ENCODE data around the gene FGG.

The FGG gene

GRCh38 chr4:154612472-154613414, at the start of gene FGG:
Gene FGG (minus strand): TSS chr4:154612656. CDS start chr4:154612609, 47 bp downstream.
- Histone ChIP-seq H2AFZ (ENCODE audit: low read depth, low read length, severe bottlenecking) (no peak within 1 kb of the TSS), H3K27me3 (ENCODE audit: low read length) (no peaks in the 10 kb centered on the region), H3K79me2 (ENCODE audit: insufficient read depth, low read length) (no peaks in the 10 kb centered on the region), H3K36me3 (ENCODE audit: low read length) (no peaks in the 10 kb centered on the region), H3K9me2 (replicated peaks; ENCODE audit: insufficient read depth, low read length) (no peaks in the 10 kb centered on the region), H3K4me2 (ENCODE audit: low read depth, low read length, poor library complexity, severe bottlenecking) (no peak within 1 kb of the TSS), H3K27ac (ENCODE audit: low read depth, low read length) (no peak within 1 kb of the TSS), H3K4me3 (ENCODE audit: insufficient read depth, low read length, poor library complexity, severe bottlenecking) (no peak within 1 kb of the TSS), H3K9ac (ENCODE audit: low read length) (no peak within 1 kb of the TSS), H4K20me1 (ENCODE audit: low read depth, low read length) (no peaks in the 10 kb centered on the region), H3K9me3 (ENCODE audit: insufficient read depth, low read length) (no peaks in the 10 kb centered on the region), H3F3A (ENCODE audit: insufficient read depth) (no peaks in the 10 kb centered on the region)
- TF ChIP-seq EZH2phosphoT487 (conservative IDR thresholded peaks at IDR 0.05; ENCODE audit: low read length) (no peak), CTCF (IDR thresholded peaks at IDR 0.05; ENCODE audit: insufficient read depth, low read length, poor library complexity, severe bottlenecking) (no peak)

- Histone ChIP-seq H3K9ac (ENCODE audit: low read length) (no peak overlapping the region), H3K79me2 (ENCODE audit: insufficient read depth, low read length) (no peaks in the 10 kb centered on the region), H3K9me3 (ENCODE audit: insufficient read depth, low read length) (no peaks in the 10 kb centered on the region), H3K36me3 (ENCODE audit: low read length) (no peaks in the 10 kb centered on the region), H3K4me3 (ENCODE audit: insufficient read depth, low read length, poor library complexity, severe bottlenecking) (no peak overlapping the region), H3K27ac (ENCODE audit: low read depth, low read length) (no peak overlapping the region), H3K4me2 (ENCODE audit: low read depth, low read length, poor library complexity, severe bottlenecking) (no peak overlapping the region), H3K27me3 (ENCODE audit: low read length) (no peaks in the 10 kb centered on the region), H3K9me2 (replicated peaks; ENCODE audit: insufficient read depth, low read length) (no peaks in the 10 kb centered on the region), H2AFZ (ENCODE audit: low read depth, low read length, severe bottlenecking) (no peak overlapping the region), H4K20me1 (ENCODE audit: low read depth, low read length) (no peaks in the 10 kb centered on the region), H3F3A (ENCODE audit: insufficient read depth) (no peaks in the 10 kb centered on the region)
- no peak for TF ChIP-seq EZH2phosphoT487 (conservative IDR thresholded peaks at IDR 0.05; ENCODE audit: low read length)
- no peak for TF ChIP-seq CTCF (IDR thresholded peaks at IDR 0.05; ENCODE audit: insufficient read depth, low read length, poor library complexity, severe bottlenecking)
Measured at GRCh38 chr4:154660052-154660451, 47.6 kb upstream of the FGG start.

- TF ChIP-seq EZH2phosphoT487 (conservative IDR thresholded peaks at IDR 0.05; ENCODE audit: low read length) = no peak
- no peak for TF ChIP-seq CTCF (IDR thresholded peaks at IDR 0.05; ENCODE audit: insufficient read depth, low read length, poor library complexity, severe bottlenecking)
- no peaks in the 10 kb centered on the region for H3F3A ChIP-seq (ENCODE audit: insufficient read depth)
- no peak overlapping the region for H3K9ac ChIP-seq (ENCODE audit: low read length)
- H3K4me2 ChIP-seq (ENCODE audit: low read depth, low read length, poor library complexity, severe bottlenecking) = no peak overlapping the region
- no peak overlapping the region for H3K4me3 ChIP-seq (ENCODE audit: insufficient read depth, low read length, poor library complexity, severe bottlenecking)
- H2AFZ ChIP-seq (ENCODE audit: low read depth, low read length, severe bottlenecking) = no peak overlapping the region
- H3K27ac ChIP-seq (ENCODE audit: low read depth, low read length) = no peak overlapping the region
- H3K9me3 ChIP-seq (ENCODE audit: insufficient read depth, low read length) = no peaks in the 10 kb centered on the region
- no peaks in the 10 kb centered on the region for H4K20me1 ChIP-seq (ENCODE audit: low read depth, low read length)
- H3K36me3 ChIP-seq (ENCODE audit: low read length) = no peaks in the 10 kb centered on the region
- H3K79me2 ChIP-seq (ENCODE audit: insufficient read depth, low read length) = no peaks in the 10 kb centered on the region
- H3K27me3 ChIP-seq (ENCODE audit: low read length) = no peaks in the 10 kb centered on the region
- H3K9me2 ChIP-seq (replicated peaks; ENCODE audit: insufficient read depth, low read length) = no peaks in the 10 kb centered on the region
Measured at GRCh38 chr4:154658680-154659405, 46.4 kb upstream of the FGG start.

Data from SU-DHL-6 (cell line).